Bronchial epithelial cell (primary cell): ENCODE measurements around the gene MRPL32. TPM values are rescaled to one million over a fixed set of nuclear protein-coding genes. Genes with fewer than 3 reads are reported as not detected.

Source experiments
- DNase-seq: peaks from one replicate; pipeline ENCODE4 v3.0.0-alpha.2; 2010; ENCODE audit warnings: low read depth
- FAIRE-seq: peaks from 2 replicates; lab custom pipeline; 2011; peaks lifted over from hg19 to GRCh38; lab: Jason Lieb, UNC
- H3K27me3 ChIP-seq: 2 replicates; pipeline ENCODE4 v1.5.1; 2011; ENCODE audit warnings: low read length; ENCODE audit not compliant: control insufficient read depth, insufficient read depth
- H3K36me3 ChIP-seq: 2 replicates; pipeline ENCODE4 v1.5.1; 2011; ENCODE audit warnings: low read length; ENCODE audit not compliant: control insufficient read depth, insufficient read depth
- H3K4me3 ChIP-seq: 2 replicates; pipeline ENCODE4 v1.5.1; 2011; ENCODE audit warnings: mild to moderate bottlenecking, low read depth, low read length, control low read depth
- total RNA-seq: library from RNA; depleted of rRNA; stranded (reverse); fragments of >200 nt; gene quantifications from 2 replicates; pipeline ENCODE4 v1.2.1, GENCODE V29; 2014
- TF ChIP-seq, protein P1 (sequence below): IDR thresholded peaks from 2 replicates; pipeline ENCODE4 v1.5.1; 2011; ENCODE audit warnings: mild to moderate bottlenecking, moderate library complexity, low read length, control low read depth, inconsistent platforms; ENCODE audit not compliant: insufficient read depth, severe bottlenecking

The MRPL32 gene
- total RNA-seq, 1 donor from 2014 or later = 63.2 TPM

- FAIRE-seq = no peak
- H3K4me3 ChIP-seq = no peak overlapping the region
- H3K36me3 ChIP-seq = peaks cover 9% of the 10 kb centered on the region
- TF ChIP-seq, protein P1, sequence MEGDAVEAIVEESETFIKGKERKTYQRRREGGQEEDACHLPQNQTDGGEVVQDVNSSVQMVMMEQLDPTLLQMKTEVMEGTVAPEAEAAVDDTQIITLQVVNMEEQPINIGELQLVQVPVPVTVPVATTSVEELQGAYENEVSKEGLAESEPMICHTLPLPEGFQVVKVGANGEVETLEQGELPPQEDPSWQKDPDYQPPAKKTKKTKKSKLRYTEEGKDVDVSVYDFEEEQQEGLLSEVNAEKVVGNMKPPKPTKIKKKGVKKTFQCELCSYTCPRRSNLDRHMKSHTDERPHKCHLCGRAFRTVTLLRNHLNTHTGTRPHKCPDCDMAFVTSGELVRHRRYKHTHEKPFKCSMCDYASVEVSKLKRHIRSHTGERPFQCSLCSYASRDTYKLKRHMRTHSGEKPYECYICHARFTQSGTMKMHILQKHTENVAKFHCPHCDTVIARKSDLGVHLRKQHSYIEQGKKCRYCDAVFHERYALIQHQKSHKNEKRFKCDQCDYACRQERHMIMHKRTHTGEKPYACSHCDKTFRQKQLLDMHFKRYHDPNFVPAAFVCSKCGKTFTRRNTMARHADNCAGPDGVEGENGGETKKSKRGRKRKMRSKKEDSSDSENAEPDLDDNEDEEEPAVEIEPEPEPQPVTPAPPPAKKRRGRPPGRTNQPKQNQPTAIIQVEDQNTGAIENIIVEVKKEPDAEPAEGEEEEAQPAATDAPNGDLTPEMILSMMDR = no peak
- no peaks in the 10 kb centered on the region for H3K27me3 ChIP-seq
- no peak for DNase-seq
These were observed 3.7 kb downstream of the MRPL32 start for GRCh38 chr7:42935861-42936260.

- Histone ChIP-seq H3K4me3 (no peak overlapping the region), H3K36me3 (peaks cover 9% of the 10 kb centered on the region), H3K27me3 (no peaks in the 10 kb centered on the region)
- TF ChIP-seq, protein P1 = no peak
- FAIRE-seq (no peak), DNase-seq (no peak)
These were observed 7.5 kb downstream of the MRPL32 start for GRCh38 chr7:42939457-42940240.

GRCh38 chr7:42940985-42941847, 9.0 kb downstream of the MRPL32 start:
- DNase-seq = peak; percentile 52
- Histone ChIP-seq H3K4me3 (no peak overlapping the region), H3K36me3 (peaks cover 2% of the 10 kb centered on the region), H3K27me3 (peaks cover 1% of the 10 kb centered on the region)
- TF ChIP-seq, protein P1 = peak; percentile 88
- peak; percentile 43 for FAIRE-seq

DNA sequence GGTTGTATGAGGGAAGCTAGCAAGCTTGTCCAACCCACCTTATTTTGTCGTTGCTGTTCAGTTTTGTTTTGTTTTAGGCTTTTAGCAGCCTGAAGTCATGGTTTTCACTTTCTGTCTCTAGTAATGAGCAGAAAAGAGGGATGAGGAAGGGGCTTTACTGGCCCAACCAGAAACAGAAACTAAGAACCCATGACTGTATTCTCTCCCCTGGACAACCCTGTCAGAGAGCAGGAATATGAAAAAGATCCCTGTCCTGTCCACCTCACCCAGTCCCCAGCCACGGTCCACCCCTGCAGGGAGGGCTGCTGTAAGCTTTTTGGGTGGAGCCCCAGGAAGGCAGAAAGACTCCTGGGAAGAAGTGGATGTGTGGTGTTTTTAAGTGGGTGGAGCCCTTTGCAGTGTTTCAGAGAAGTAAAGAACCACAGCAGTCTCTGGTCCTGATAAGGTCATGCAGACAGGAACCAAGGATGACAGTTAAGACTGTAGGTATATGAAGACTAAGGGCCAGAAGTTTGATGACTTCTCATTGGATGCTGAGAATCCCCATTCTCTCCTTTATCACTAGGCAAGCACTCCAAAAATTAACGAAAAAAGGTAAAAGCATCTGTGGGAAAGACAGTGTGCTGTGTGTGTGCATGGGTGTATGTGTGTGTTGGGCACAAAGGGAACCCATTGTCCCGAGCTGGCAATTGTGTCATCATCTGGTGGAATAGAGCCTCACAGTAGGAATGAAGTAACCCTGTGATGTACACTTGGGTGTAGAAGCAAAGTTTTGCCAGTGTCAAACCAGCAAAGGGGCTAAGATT, 13.8 kb downstream of the MRPL32 start:
- DNase-seq (no peak), FAIRE-seq (no peak)
- H3K36me3 ChIP-seq = no peaks in the 10 kb centered on the region
- H3K4me3 ChIP-seq = no peak overlapping the region
- TF ChIP-seq, protein P1 = no peak
- peaks cover 3% of the 10 kb centered on the region for H3K27me3 ChIP-seq

GRCh38 chr7:42946627-42946950, 14.4 kb downstream of the MRPL32 start:
- Histone ChIP-seq H3K27me3 (peaks cover 3% of the 10 kb centered on the region), H3K36me3 (no peaks in the 10 kb centered on the region), H3K4me3 (no peak overlapping the region)
- FAIRE-seq = no peak
- DNase-seq = no peak
- TF ChIP-seq, protein P1 = no peak
